Right lobe of liver (tissue), 6 donors: ENCODE data around the gene C11orf42. TPM values are rescaled to one million over a fixed set of nuclear protein-coding genes. Genes with fewer than 3 reads are reported as not detected.

Experiments
- ATAC-seq, 4 donors: fragments of 200-7000 bp; cut with Tn5 transposase; one replicate each; pipeline ENCODE4 v1.9.1; 2020; ENCODE audit warnings: mild to moderate bottlenecking in 4 of 4, moderate library complexity in 4 of 4
- DNase-seq, 3 donors: peaks; one replicate each; pipeline ENCODE4 v3.0.0-alpha.2; 2020
- H3K27ac ChIP-seq, 3 donors: fragments of 200-600 bp; one replicate each; pipeline ENCODE4 v1.8.0; 2022
- H3K27me3 ChIP-seq, 2 donors: fragments of 200-600 bp; one replicate each; pipeline ENCODE4 v1.8.0; 2022
- H3K36me3 ChIP-seq, 4 donors: fragments of 200-600 bp; sonication (generic) in 1 of 4; one replicate each; pipeline versions ENCODE4 v1.5.1 to v1.8.0; 2017 to 2022; ENCODE audit warnings: control low read depth in 1 of 4
- H3K4me1 ChIP-seq, 4 donors: fragments of 200-600 bp; sonication (generic) in 1 of 4; one replicate each; pipeline versions ENCODE4 v1.5.1 to v1.8.0; 2017 to 2022; ENCODE audit warnings: control low read depth in 1 of 4
- H3K4me3 ChIP-seq, 3 donors: fragments of 200-600 bp; one replicate each; pipeline ENCODE4 v1.8.0; 2022
- H3K9me3 ChIP-seq, 4 donors: fragments of 200-600 bp; sonication (generic) in 1 of 4; one replicate each; pipeline versions ENCODE4 v1.5.1 to v1.8.0; 2017 to 2022; ENCODE audit warnings: control low read depth in 1 of 4
- CTCF ChIP-seq, 4 donors: fragments of 200-600 bp in 3 of 4; fragments of 450-650 bp in 1 of 4; IDR thresholded peaks; one replicate each; pipeline versions ENCODE4 v1.5.1 to v1.8.0; 2016 to 2022; ENCODE audit warnings: antibody characterized with exemption in 4 of 4, mild to moderate bottlenecking in 2 of 4
- POLR2A ChIP-seq: fragments of 450-650 bp; IDR thresholded peaks from one replicate; pipeline ENCODE4 v1.6.1; 2017; ENCODE audit warnings: antibody characterized with exemption, mild to moderate bottlenecking
- WGBS: methylation state at CpG from one replicate; pipeline ENCODE4 v1.1.6; 2018; ENCODE audit warnings: low coverage, low lambda C conversion rate; ENCODE audit not compliant: insufficient coverage; ENCODE audit errors: missing lambda C conversion rate; 5-methylcytosine and 5-hydroxymethylcytosine counted together
- intact Hi-C, 2 donors: fragments of 100-400 bp; cut with DNase I; formaldehyde crosslinking; loops; one replicate each; pipeline versions ENCODE4 v1.11.2 to v1.14.1; 2022
- total RNA-seq, 6 experiments: library from RNA; depleted of rRNA in 2 of 6; stranded (reverse); fragments of >200 nt in 2 of 6; fragmentation: NEBNext Ultra II Directional in 3 of 6; extraction: Animal tissue kit (Norgen Biotek cat#: 25700) in 3 of 6; gene quantifications; one replicate each; pipeline versions ENCODE4 v1.1.0 to v1.2.4, GENCODE V29; 2016 to 2023
- donor health status: DM: no; HTN: yes; CAD: no.
- donor health status: DM: no; HTN: no; CAD: no.
- donor health status: DM: no; HTN: no; CAD: no.
- donor health status: DM: no; HTN: yes; CAD: no.
- donor health status: DM: no; HTN: yes; CAD: no.

C11orf42 gene
- total RNA-seq, 6 experiments from 2014 or later, result not detected

GRCh38 chr11:6219359-6219758, 14.0 kb downstream of the C11orf42 start:
- no peak overlapping the region for H3K4me3 ChIP-seq
- H3K27me3 ChIP-seq, result no peaks in the 10 kb centered on the region
- DNase-seq, result no peak
- H3K4me1 ChIP-seq, result no peaks in the 10 kb centered on the region
- peaks cover 7 to 93% (median 43%) of the 10 kb centered on the region in 4 donors for H3K36me3 ChIP-seq
- no peak overlapping the region for H3K27ac ChIP-seq
- ATAC-seq, result peak in 3 of 4 donors; percentile 25 to 78 (median 30)
- 36% methylated on average over 2 of the region's 2 CpGs for WGBS
- TF ChIP-seq CTCF (IDR thresholded peaks at IDR 0.05), result no peak
- TF ChIP-seq POLR2A, result no peak
- intact Hi-C loops, result no loop called here
- H3K9me3 ChIP-seq, result no peaks in the 10 kb centered on the region

- Histone ChIP-seq H3K9me3 (no peaks in the 10 kb centered on the region), H3K4me3 (no peak overlapping the region), H3K4me1 (peaks cover 0 to 24% (median 13%) of the 10 kb centered on the region in 4 donors), H3K27me3 (no peaks in the 10 kb centered on the region), H3K36me3 (peaks cover 6 to 54% (median 25%) of the 10 kb centered on the region in 4 donors), H3K27ac (no peak overlapping the region)
- ATAC-seq (no peak), DNase-seq (no peak)
- WGBS, result 95% methylated on average over 11 of the region's 17 CpGs
- intact Hi-C loops, result no loop called here
- TF ChIP-seq POLR2A (no peak), CTCF (IDR thresholded peaks at IDR 0.05) (no peak)
Measured at GRCh38 chr11:6223854-6224253, 18.5 kb downstream of the C11orf42 start.

- TF ChIP-seq POLR2A, result no peak
- TF ChIP-seq CTCF (IDR thresholded peaks at IDR 0.05), result no peak
- no peak overlapping the region for H3K4me3 ChIP-seq
- WGBS, result no CpG with 5 or more reads among the region's 3 CpGs
- peaks cover 0 to 30% (median 13%) of the 10 kb centered on the region in 4 donors for H3K4me1 ChIP-seq
- no peaks in the 10 kb centered on the region for H3K9me3 ChIP-seq
- no peaks in the 10 kb centered on the region for H3K27me3 ChIP-seq
- H3K27ac ChIP-seq, result no peak overlapping the region
- ATAC-seq (peak in 3 of 4 donors; percentile 31 to 83 (median 38)), DNase-seq (no peak)
- peaks cover under 1 to 48% (median 21%) of the 10 kb centered on the region in 4 donors for H3K36me3 ChIP-seq
- intact Hi-C loops, result no loop called here
Measured at GRCh38 chr11:6224421-6224820, 19.1 kb downstream of the C11orf42 start.

- Histone ChIP-seq H3K27me3 (no peaks in the 10 kb centered on the region), H3K4me3 (no peak overlapping the region), H3K4me1 (peaks cover 0 to 33% (median 13%) of the 10 kb centered on the region in 4 donors), H3K36me3 (peaks cover 0 to 42% (median 19%) of the 10 kb centered on the region in 4 donors), H3K9me3 (no peaks in the 10 kb centered on the region), H3K27ac (no peak overlapping the region)
- 69% methylated on average over 1 of the region's 1 CpG for WGBS
- intact Hi-C loops, result no loop called here
- ATAC-seq, result peak in 1 of 4 donors; percentile 10
- no peak for DNase-seq
- TF ChIP-seq POLR2A, result no peak
- TF ChIP-seq CTCF (IDR thresholded peaks at IDR 0.05), result no peak
Measured at GRCh38 chr11:6225024-6225423, 19.7 kb downstream of the C11orf42 start.
